GM19240 (cell line): ENCODE results near the gene IL19.
"Not testable (repeated sequence)": the region's sequence is repeated elsewhere in the genome, so short reads cannot be mapped to it uniquely, and the experiment has no call there.

Source experiments
- DNase-seq: peaks from one replicate; pipeline ENCODE4 v3.0.0; 2011; ENCODE audit warnings: low spot score; ENCODE audit not compliant: insufficient read length

The IL19 gene

DNA sequence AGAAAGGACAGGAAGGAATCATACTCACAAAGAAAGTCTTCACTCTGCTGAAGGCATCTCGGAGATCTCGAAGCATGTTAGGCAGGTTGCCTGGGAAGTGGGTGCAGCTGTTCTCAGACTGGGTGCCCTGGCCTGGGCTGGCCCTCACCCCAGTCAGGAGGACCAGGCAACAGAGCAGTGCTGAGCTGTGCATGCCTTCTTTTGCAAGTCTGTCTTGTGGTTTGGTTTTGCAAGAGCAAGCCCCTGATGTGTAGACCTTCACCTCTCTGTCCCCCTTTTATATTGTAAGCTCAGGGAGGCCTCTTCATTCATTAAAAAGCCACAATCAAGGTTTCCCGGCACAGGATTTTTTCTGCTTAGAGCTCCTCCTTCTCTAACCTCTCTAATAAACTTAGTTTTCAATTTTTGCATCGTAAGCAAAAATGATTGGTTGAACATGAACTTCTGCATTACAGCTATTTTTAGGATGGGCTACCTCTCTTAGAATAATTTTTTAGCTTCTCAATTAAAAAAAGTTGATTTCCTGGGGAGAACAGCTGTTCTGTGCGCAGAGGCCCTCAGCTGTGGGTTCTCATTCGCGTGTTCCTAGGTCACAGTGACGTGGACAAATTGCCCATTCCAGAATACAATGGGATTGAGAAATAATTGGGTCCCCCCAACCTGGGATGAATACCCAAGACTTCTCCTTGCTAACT is 1.8 kb downstream of the IL19 start, which contains the start of gene IL10:
IL10 (minus strand) TSS at position 252 of the 695 bp plus-strand sequence; CDS start at position 193, 59 bp downstream.
- DNase-seq: no peak

DNA sequence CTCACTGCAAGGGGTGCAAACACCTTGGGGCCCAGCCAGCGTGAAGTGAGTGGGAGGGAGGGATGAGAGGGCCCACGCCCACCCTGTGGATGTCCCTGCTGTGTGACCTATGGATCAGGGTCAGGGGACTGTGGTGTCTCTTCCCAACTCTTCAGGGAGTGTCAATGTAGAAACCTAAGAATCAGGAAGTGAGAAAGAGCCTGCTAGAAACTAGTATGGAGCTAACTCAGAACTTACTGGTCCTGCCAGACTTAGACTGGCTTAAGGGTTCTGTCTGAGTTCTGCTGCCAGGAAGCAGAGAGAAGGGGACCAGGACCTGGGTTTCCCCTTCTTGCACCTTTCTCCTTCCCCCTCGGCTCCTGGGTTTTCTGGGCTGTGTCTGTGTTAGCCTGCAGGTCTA is 3.5 kb downstream of the IL19 start:
- no peak for DNase-seq

- DNase-seq: no peak
Measured at GRCh38 chr1:206776229-206776628, 5.7 kb downstream of the IL19 start.

- DNase-seq: no peak
Measured at GRCh38 chr1:206778031-206778430, 7.5 kb downstream of the IL19 start.

DNA sequence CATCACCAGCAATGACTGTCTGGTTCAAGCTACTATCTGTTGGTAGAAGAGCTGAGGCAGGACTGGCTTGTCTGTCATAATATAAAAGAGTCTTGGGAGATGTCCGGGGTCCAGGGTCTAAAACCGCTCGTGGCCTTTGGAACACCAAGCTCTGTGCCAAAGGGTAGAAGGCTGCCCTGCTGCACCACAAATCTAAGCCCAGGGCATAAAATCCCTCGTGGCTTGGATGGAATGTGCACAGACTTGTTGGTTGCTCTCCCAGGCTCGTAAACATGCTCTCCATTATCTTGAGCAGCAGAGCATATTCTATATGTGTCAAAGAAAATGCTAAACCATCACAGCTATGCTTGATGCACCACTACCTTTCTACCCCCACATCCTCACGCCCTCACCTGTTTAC is 8.3 kb downstream of the IL19 start:
- DNase-seq: not testable (repeated sequence)

DNA sequence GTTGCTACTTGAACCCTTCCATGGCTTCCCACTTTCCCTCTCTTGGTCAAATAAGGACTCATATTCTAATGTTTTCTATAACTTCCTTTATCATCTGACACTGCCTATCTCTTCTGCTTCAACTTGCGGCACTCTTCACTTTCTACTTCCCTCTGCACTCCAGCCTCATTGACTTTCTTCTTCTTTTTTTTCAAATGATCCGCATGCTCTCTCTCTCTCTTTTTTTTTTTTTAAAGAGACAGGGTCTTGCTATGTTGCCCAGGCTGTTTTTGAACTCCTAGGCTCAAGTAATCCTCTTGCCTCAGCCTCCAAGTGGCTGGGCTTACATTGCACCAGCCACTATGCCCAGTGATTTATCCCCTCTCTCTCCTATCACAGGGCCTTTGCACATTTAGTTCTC is 9.1 kb downstream of the IL19 start:
- no peak for DNase-seq

DNA sequence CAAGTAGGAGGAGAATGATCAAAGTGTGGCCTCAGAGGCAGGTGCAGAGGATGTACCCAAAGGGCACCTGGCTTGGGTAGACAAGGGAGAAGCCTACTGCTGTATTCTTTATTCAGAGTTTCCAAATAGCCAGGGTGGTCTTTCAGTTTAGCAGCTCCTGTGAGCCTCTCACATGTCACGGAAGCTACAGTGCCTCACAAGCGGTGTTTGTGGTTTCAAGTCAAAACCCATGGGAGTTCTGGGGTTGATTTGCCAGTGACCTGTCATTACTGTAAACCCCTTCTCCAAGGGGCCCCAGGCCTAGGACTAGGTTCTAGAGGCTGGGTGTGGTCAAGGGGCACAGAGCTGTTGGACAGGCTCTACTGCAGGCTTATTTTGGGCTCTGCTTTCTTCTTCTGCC is 11.9 kb downstream of the IL19 start:
- no peak for DNase-seq

- no peak for DNase-seq
Measured at GRCh38 chr1:206783506-206783905, 12.9 kb downstream of the IL19 start.

- DNase-seq: peak; percentile 69
Measured at GRCh38 chr1:206784471-206784903, 13.9 kb downstream of the IL19 start.

- no peak for DNase-seq
Measured at GRCh38 chr1:206785182-206785765, 14.7 kb downstream of the IL19 start.

DNA sequence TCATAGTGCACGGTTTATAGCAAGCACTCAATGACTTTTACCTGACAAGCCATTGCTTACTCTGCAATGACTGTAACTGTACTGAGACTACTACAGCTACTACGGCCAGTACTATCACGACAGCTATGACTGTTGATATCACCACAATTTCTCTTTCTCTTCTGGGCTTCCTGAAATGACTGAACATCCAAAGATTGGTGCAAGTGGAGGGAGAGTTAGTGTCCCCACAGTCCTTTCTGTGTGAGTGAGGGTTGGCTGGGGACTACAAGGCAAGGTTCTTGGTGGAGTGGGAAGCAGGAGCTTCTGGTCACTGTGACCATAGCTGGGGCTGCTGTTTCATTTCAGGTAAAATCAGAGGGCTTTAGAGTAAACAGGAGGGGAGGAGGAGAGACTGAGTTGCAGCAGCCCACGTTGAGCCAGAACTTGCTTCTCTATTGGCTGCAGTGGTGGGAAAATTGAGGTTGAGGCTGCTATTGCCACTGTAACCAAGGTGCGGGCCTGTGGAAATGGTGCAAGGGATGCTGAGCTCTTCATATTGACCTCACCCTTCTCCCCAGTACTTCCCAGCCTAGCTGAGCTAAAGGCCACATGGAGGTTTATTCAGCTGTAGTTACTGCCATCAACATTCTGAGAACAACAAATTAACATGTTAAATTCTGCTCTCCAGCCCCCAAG is 15.8 kb downstream of the IL19 start:
- DNase-seq: no peak

DNA sequence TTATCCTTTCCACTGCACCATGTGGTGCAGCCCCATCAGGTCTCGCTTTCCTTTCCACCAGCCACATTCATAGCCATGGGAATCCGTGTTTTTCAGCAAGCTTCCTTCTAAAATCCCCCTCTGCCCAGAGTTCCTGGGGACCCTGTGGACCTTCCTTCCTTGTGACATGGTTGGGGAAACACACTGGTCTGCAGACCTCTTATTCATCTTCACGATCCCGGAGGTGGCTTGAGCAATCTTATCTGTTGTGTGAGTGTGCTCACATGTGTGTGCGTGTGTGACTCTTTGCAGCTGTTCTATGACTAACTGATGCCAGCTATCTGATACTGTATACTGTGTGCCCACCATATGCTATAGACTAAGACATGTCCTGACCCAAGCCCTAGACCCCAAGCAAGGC is 17.3 kb downstream of the IL19 start:
- no peak for DNase-seq

GRCh38 chr1:206788487-206789050 is 18.0 kb downstream of the IL19 start:
- DNase-seq: no peak

- DNase-seq: no peak
Measured at GRCh38 chr1:206790502-206791250, 20.1 kb downstream of the IL19 start.

GRCh38 chr1:206792939-206793607 is 22.5 kb downstream of the IL19 start:
- no peak for DNase-seq

DNA sequence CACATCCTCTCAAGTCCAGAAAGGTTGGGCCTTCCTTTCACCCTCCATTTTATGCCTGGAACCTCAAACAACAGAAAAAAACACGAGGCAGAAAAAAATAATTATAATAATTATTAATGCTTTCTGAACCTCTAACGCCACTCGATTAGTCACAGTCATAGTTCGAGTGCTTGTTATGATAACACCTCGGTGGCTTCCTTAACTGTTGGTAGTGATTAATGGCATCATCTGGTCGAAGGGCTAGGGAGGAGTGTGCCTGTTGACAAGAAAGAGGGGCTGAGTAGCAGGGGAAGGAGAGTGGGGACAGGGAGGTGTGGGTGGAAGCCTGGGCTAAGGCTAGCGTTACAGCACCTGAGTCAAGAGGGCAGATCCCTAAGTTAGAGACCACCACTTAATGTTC is 23.0 kb downstream of the IL19 start:
- DNase-seq: no peak

DNA sequence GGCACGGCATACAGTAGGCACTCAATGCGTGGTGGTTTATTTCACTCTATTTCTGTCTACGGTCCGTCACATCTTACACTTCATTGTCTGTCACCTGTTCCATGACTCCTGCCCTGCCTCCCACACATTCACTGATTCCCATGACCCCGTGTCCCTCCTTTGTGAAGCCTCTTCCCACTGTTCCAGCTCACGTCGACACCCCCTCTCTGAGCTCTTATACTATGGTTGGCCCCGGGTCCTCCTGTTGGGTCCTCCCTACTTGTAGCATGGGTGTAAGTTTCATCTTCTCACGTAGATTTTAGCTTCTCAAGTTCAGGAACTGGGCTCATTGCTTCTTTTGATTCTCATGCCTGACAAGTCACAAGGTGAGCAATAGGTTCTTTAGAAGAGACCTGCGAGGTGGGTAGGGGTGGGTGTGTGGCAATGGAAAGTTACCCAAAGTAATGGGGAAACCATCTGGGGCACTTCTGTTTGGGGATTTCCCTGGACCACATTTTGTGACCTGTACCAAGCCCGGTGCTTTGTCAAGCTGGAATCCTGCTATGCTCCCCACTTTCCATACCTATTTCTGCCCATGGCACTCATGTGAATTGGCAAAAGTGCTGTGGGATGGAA is 23.8 kb downstream of the IL19 start:
- DNase-seq: no peak

DNA sequence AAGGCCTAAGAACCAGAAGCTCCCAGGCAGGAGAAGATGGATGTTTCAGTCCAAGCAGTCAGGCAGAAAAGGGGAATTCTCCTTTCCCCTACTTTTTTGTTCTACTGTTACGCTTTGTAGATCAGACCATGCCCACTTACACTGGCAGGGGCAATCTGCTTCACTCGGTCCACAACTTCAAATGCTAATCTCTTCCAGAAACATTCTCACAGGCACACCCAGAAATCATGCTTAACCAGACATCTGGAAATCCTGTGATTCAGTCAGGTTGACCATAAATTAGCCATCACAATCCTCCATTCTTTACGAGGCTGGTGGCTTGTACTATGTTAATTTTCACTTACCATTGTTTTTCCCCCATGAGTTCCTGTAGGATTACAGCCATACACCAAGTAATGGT is 25.5 kb downstream of the IL19 start:
- no peak for DNase-seq

DNA sequence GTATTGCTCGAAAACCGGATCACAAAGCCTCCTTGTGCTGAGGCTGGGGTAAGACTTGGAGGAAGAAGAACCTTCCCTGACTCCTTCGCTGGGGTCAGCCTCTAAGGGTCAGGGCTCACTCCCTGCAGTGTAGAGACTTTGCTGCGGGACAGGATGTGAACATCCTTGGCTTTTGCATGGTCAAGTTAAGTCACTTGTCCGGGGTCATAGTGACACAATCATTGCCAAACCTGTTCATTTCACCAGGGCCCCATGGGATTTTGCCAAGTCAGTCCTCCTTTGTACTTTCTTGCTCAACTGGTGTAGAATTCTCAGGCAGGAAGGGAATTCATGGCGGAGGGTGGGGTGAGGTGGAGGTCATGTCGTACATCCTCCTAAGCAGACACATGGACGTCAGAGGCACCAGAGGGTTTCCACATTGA is 26.4 kb downstream of the IL19 start:
- no peak for DNase-seq

DNA sequence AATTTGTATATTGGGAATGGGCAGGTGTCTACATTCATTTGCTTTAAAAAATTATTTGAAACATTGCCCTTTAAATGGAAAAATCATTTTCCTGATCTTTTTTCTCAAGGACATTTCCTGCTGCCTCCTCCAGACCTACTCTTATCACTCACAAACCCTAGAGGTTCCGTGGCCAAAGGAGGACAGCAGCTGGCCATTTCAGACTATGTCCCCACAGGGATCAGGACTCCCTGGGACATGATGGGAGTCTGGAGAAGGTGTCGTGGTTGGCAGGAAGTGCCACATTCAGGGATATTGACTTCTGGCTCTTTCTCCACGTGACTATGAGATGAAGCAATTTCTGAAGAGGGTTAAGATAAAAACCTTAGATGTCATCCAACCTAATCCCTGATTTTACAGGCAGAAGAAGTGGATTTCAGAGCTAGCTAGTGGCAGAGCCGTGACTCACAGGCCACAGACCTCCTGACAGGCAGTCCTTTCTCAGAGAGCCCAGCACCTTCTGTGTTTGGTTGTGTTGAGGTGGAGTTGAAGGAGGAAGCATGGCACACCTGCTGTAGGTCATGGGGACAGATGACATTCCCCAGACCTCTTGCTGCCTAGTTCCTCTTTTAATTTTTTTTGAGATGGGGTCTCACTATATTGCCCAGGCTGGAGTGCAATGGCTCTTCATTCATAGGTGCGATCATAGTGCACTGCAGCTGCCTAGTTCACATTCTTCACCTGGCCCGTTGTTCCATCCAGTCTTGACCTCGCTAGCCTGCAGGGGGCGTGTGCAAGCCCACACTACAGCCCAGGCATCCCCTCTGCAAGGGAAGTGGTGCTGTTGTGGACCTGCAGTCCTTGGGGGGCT is 27.2 kb downstream of the IL19 start:
- DNase-seq: no peak
